Mesothelial cell of epicardium (in vitro differentiated cells): ENCODE data around the gene TIAL1. TPM values are rescaled to one million over a fixed set of nuclear protein-coding genes. Genes with fewer than 3 reads are reported as not detected.
"Not testable (repeated sequence)": the region's sequence is repeated elsewhere in the genome, so short reads cannot be mapped to it uniquely, and the experiment has no call there.

Source experiments
- DNase-seq, 2 experiments: peaks; one replicate each; pipeline ENCODE4 v3.0.0; 2021; ENCODE audit warnings: low spot score in 2 of 2; ENCODE audit not compliant: unreplicated experiment in 2 of 2
- H3K27ac Mint-ChIP-seq: 2 replicates; pipeline ENCODE4 v1.8.0; 2021; ENCODE audit warnings: mixed read lengths
- H3K27me3 Mint-ChIP-seq: 2 replicates; pipeline ENCODE4 v1.8.0; 2021; ENCODE audit warnings: low read depth, mixed read lengths
- H3K36me3 Mint-ChIP-seq: 2 replicates; pipeline ENCODE4 v1.8.0; 2021; ENCODE audit warnings: mixed read lengths
- H3K4me1 Mint-ChIP-seq: 2 replicates; pipeline ENCODE4 v1.8.0; 2021; ENCODE audit warnings: mixed read lengths
- H3K4me3 Mint-ChIP-seq: 2 replicates; pipeline ENCODE4 v1.8.0; 2021; ENCODE audit warnings: mild to moderate bottlenecking, moderate library complexity, mixed read lengths
- H3K9me3 Mint-ChIP-seq: 2 replicates; pipeline ENCODE4 v1.8.0; 2021; ENCODE audit warnings: mixed read lengths
- total RNA-seq: library from RNA; stranded (reverse); gene quantifications from 3 replicates; pipeline ENCODE4 v1.2.1, GENCODE V29; 2021
- TF ChIP-seq, protein P1 (sequence below): fragments of 200-600 bp; sonication (generic); IDR thresholded peaks from one replicate; pipeline ENCODE4 v1.5.0; 2021; ENCODE audit warnings: antibody characterized with exemption; ENCODE audit not compliant: unreplicated experiment

TIAL1 gene
- total RNA-seq, 1 donor from 2014 or later: 192 TPM

GRCh38 chr10:119536508-119537025 is 60.2 kb downstream of the TIAL1 start:
- no peaks in the 10 kb centered on the region for H3K9me3 Mint-ChIP-seq
- H3K27me3 Mint-ChIP-seq: peaks cover 26% of the 10 kb centered on the region
- no peak overlapping the region for H3K27ac Mint-ChIP-seq
- H3K4me3 Mint-ChIP-seq: no peak overlapping the region
- DNase-seq: no peak
- no peaks in the 10 kb centered on the region for H3K36me3 Mint-ChIP-seq
- peaks cover 25% of the 10 kb centered on the region for H3K4me1 Mint-ChIP-seq
- TF ChIP-seq, protein P1, sequence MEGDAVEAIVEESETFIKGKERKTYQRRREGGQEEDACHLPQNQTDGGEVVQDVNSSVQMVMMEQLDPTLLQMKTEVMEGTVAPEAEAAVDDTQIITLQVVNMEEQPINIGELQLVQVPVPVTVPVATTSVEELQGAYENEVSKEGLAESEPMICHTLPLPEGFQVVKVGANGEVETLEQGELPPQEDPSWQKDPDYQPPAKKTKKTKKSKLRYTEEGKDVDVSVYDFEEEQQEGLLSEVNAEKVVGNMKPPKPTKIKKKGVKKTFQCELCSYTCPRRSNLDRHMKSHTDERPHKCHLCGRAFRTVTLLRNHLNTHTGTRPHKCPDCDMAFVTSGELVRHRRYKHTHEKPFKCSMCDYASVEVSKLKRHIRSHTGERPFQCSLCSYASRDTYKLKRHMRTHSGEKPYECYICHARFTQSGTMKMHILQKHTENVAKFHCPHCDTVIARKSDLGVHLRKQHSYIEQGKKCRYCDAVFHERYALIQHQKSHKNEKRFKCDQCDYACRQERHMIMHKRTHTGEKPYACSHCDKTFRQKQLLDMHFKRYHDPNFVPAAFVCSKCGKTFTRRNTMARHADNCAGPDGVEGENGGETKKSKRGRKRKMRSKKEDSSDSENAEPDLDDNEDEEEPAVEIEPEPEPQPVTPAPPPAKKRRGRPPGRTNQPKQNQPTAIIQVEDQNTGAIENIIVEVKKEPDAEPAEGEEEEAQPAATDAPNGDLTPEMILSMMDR: no peak

- no peaks in the 10 kb centered on the region for H3K36me3 Mint-ChIP-seq
- peaks cover 30% of the 10 kb centered on the region for H3K4me1 Mint-ChIP-seq
- TF ChIP-seq, protein P1: no peak
- DNase-seq: no peak
- H3K27me3 Mint-ChIP-seq: peaks cover 20% of the 10 kb centered on the region
- H3K9me3 Mint-ChIP-seq: no peaks in the 10 kb centered on the region
- H3K4me3 Mint-ChIP-seq: no peak overlapping the region
- H3K27ac Mint-ChIP-seq: no peak overlapping the region
These were observed 60.8 kb downstream of the TIAL1 start for GRCh38 chr10:119535837-119536507.

DNA sequence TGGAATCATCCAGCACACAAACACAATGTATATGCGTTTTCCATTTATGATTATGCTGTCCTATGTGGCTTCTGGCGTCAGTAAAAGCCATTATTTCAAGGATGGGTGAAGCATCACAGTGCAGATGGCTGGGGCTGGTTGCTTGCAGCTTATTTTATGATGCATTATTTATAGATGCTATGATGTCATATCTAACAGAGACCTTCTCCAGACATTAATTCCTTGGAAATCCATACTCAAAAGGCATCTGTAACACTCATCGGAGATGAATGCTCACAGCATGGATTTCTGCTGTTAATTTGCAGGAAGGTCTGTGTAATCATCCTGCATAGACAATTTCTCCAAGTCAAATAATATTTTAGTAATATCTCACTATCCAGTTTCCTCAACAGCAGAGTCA is 61.5 kb downstream of the TIAL1 start:
- H3K36me3 Mint-ChIP-seq: no peaks in the 10 kb centered on the region
- TF ChIP-seq, protein P1: no peak
- DNase-seq: no peak
- peaks cover 13% of the 10 kb centered on the region for H3K27me3 Mint-ChIP-seq
- H3K9me3 Mint-ChIP-seq: no peaks in the 10 kb centered on the region
- H3K4me3 Mint-ChIP-seq: no peak overlapping the region
- H3K27ac Mint-ChIP-seq: no peak overlapping the region
- H3K4me1 Mint-ChIP-seq: peaks cover 31% of the 10 kb centered on the region

GRCh38 chr10:119533473-119533872 is 63.3 kb downstream of the TIAL1 start:
- no peak for DNase-seq
- H3K27ac Mint-ChIP-seq: no peak overlapping the region
- H3K36me3 Mint-ChIP-seq: no peaks in the 10 kb centered on the region
- no peak overlapping the region for H3K4me3 Mint-ChIP-seq
- H3K9me3 Mint-ChIP-seq: no peaks in the 10 kb centered on the region
- H3K4me1 Mint-ChIP-seq: peaks cover 23% of the 10 kb centered on the region
- TF ChIP-seq, protein P1: no peak
- peaks cover 6% of the 10 kb centered on the region for H3K27me3 Mint-ChIP-seq

- H3K9me3 Mint-ChIP-seq, DNase-seq, H3K4me3 Mint-ChIP-seq, H3K36me3 Mint-ChIP-seq, H3K27ac Mint-ChIP-seq, H3K27me3 Mint-ChIP-seq: not testable (repeated sequence)
- H3K4me1 Mint-ChIP-seq: peaks cover 17% of the 10 kb centered on the region
These were observed 64.0 kb downstream of the TIAL1 start for GRCh38 chr10:119532791-119533190.

GRCh38 chr10:119532251-119532650 is 64.5 kb downstream of the TIAL1 start:
- DNase-seq, H3K9me3 Mint-ChIP-seq, H3K27ac Mint-ChIP-seq, H3K27me3 Mint-ChIP-seq, H3K4me3 Mint-ChIP-seq, H3K36me3 Mint-ChIP-seq: not testable (repeated sequence)
- H3K4me1 Mint-ChIP-seq: peaks cover 17% of the 10 kb centered on the region
